Measurements from ENCODE around the gene AGO4.
A peak's percentile ranks its signal among the peaks of the same experiment; 100 is the strongest.

Gene AGO4

DNA sequence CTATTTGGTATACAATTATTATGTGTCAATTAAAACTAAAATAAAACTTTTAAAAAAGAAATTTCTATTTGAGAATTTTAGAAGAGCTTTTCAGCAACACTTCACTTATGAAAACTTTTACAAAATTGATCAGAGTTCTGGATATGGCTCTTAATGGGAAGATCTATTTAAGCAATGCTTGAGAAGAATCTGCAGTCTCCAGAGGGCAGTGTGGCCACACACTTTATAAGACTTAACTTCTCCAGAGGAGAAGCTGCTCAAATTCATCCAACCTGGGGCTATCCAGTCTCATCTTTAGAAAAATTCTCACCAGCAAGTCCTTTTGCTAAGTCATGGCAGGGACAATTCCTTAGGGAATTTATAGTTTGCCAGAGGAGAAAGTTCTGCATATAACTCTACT is 50.0 kb downstream of the AGO4 start:
- H3K4me3 ChIP-seq (ENCODE audit: low read length), result no peak overlapping the region
- H3K9me2 ChIP-seq (replicated peaks; ENCODE audit: insufficient read depth, low read length), result no peaks in the 10 kb centered on the region
- H3K79me2 ChIP-seq (ENCODE audit: low read length), result no peaks in the 10 kb centered on the region
- no peaks in the 10 kb centered on the region for H3K36me3 ChIP-seq (replicated peaks; ENCODE audit: insufficient read depth, low read length)
- no peaks in the 10 kb centered on the region for H3K9me3 ChIP-seq (replicated peaks; ENCODE audit: insufficient read depth, low read length)
- no peaks in the 10 kb centered on the region for H3F3A ChIP-seq (ENCODE audit: insufficient read depth, low read length)
- no peaks in the 10 kb centered on the region for H4K20me1 ChIP-seq (ENCODE audit: insufficient read depth, low read length)
- TF ChIP-seq, protein P1, sequence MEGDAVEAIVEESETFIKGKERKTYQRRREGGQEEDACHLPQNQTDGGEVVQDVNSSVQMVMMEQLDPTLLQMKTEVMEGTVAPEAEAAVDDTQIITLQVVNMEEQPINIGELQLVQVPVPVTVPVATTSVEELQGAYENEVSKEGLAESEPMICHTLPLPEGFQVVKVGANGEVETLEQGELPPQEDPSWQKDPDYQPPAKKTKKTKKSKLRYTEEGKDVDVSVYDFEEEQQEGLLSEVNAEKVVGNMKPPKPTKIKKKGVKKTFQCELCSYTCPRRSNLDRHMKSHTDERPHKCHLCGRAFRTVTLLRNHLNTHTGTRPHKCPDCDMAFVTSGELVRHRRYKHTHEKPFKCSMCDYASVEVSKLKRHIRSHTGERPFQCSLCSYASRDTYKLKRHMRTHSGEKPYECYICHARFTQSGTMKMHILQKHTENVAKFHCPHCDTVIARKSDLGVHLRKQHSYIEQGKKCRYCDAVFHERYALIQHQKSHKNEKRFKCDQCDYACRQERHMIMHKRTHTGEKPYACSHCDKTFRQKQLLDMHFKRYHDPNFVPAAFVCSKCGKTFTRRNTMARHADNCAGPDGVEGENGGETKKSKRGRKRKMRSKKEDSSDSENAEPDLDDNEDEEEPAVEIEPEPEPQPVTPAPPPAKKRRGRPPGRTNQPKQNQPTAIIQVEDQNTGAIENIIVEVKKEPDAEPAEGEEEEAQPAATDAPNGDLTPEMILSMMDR (IDR thresholded peaks at IDR 0.05; ENCODE audit: low read length), result peak; percentile 23
- no peak for TF ChIP-seq EZH2 (optimal IDR thresholded peaks at IDR 0.05; ENCODE audit: low read depth, low read length)
- TF ChIP-seq EZH2phosphoT487 (IDR thresholded peaks at IDR 0.05; ENCODE audit: low read length), result no peak
- no peaks in the 10 kb centered on the region for H3K27me3 ChIP-seq (replicated peaks; ENCODE audit: insufficient read depth, low read length)
- H3K9ac ChIP-seq (ENCODE audit: low read length), result no peak overlapping the region
- peak; percentile 28 for DNase-seq
- no peak overlapping the region for H3K4me2 ChIP-seq (ENCODE audit: low read depth, low read length)
- no peak overlapping the region for H3K27ac ChIP-seq (ENCODE audit: low read length)
- H2AFZ ChIP-seq (ENCODE audit: low read length), result no peak overlapping the region
- H3K4me1 ChIP-seq (ENCODE audit: low read length), result no peaks in the 10 kb centered on the region

DNA sequence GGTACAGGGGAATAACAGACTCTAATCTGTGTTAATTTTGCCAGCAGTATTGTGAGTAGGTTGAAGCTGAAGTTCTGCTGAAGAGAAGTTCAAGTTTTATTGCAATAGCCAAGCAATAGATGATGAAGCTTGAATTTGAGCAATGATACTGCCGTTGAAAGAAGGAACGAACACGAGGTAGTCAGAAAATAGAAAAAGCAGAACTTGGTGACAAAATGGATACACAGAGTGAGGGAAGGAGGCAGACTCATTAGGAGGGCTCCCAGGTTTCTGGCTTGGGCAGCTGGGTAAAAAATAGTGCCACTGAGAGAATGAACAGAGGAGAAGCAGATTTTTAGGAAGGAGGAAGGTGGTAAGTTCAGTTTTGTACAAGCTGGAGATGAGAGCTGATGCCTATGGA is 52.9 kb downstream of the AGO4 start:
- Histone ChIP-seq H3K79me2 (ENCODE audit: low read length) (no peaks in the 10 kb centered on the region), H3K4me2 (ENCODE audit: low read depth, low read length) (no peak overlapping the region), H2AFZ (ENCODE audit: low read length) (no peak overlapping the region), H3K27ac (ENCODE audit: low read length) (no peak overlapping the region), H3K4me1 (ENCODE audit: low read length) (no peaks in the 10 kb centered on the region), H3K27me3 (replicated peaks; ENCODE audit: insufficient read depth, low read length) (no peaks in the 10 kb centered on the region), H3K4me3 (ENCODE audit: low read length) (no peak overlapping the region), H3K9ac (ENCODE audit: low read length) (no peak overlapping the region), H3K9me3 (replicated peaks; ENCODE audit: insufficient read depth, low read length) (no peaks in the 10 kb centered on the region), H3F3A (ENCODE audit: insufficient read depth, low read length) (no peaks in the 10 kb centered on the region), H3K36me3 (replicated peaks; ENCODE audit: insufficient read depth, low read length) (no peaks in the 10 kb centered on the region), H4K20me1 (ENCODE audit: insufficient read depth, low read length) (no peaks in the 10 kb centered on the region), H3K9me2 (replicated peaks; ENCODE audit: insufficient read depth, low read length) (no peaks in the 10 kb centered on the region)
- TF ChIP-seq EZH2 (optimal IDR thresholded peaks at IDR 0.05; ENCODE audit: low read depth, low read length), result no peak
- TF ChIP-seq EZH2phosphoT487 (IDR thresholded peaks at IDR 0.05; ENCODE audit: low read length), result no peak
- TF ChIP-seq, protein P1 (IDR thresholded peaks at IDR 0.05; ENCODE audit: low read length), result no peak
- DNase-seq, result no peak

DNA sequence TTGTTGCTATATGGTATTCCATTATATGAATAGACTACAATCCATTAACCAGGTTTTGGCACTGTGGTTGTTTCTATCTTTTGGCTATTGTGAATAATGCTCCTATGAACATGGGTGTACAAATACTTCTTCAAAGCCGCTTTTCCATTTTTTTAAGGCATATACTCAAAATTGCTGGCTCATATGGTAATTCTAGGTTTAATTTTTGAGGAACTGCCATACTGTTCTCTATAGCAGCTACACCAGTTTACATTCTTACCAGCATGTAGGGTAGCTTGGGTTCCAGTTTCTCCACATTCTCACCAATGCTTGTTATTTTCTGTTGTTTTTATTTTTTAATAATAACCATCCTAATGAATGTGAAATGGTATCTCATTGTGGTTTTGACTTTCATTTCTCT is 55.3 kb downstream of the AGO4 start:
- H3K4me2 ChIP-seq (ENCODE audit: low read depth, low read length), result no peak overlapping the region
- no peak overlapping the region for H2AFZ ChIP-seq (ENCODE audit: low read length)
- no peak overlapping the region for H3K27ac ChIP-seq (ENCODE audit: low read length)
- H3K79me2 ChIP-seq (ENCODE audit: low read length), result no peaks in the 10 kb centered on the region
- no peaks in the 10 kb centered on the region for H3K4me1 ChIP-seq (ENCODE audit: low read length)
- no peaks in the 10 kb centered on the region for H4K20me1 ChIP-seq (ENCODE audit: insufficient read depth, low read length)
- TF ChIP-seq, protein P1 (IDR thresholded peaks at IDR 0.05; ENCODE audit: low read length), result no peak
- TF ChIP-seq EZH2phosphoT487 (IDR thresholded peaks at IDR 0.05; ENCODE audit: low read length), result no peak
- no peak for TF ChIP-seq EZH2 (optimal IDR thresholded peaks at IDR 0.05; ENCODE audit: low read depth, low read length)
- H3K9me2 ChIP-seq (replicated peaks; ENCODE audit: insufficient read depth, low read length), result no peaks in the 10 kb centered on the region
- H3K36me3 ChIP-seq (replicated peaks; ENCODE audit: insufficient read depth, low read length), result no peaks in the 10 kb centered on the region
- no peaks in the 10 kb centered on the region for H3K27me3 ChIP-seq (replicated peaks; ENCODE audit: insufficient read depth, low read length)
- no peaks in the 10 kb centered on the region for H3K9me3 ChIP-seq (replicated peaks; ENCODE audit: insufficient read depth, low read length)
- no peak overlapping the region for H3K4me3 ChIP-seq (ENCODE audit: low read length)
- no peaks in the 10 kb centered on the region for H3F3A ChIP-seq (ENCODE audit: insufficient read depth, low read length)
- H3K9ac ChIP-seq (ENCODE audit: low read length), result no peak overlapping the region
- DNase-seq, result no peak
